ENCODE measurements around the gene CLPSL2. TPM values are rescaled to one million over a fixed set of nuclear protein-coding genes. Genes with fewer than 3 reads are reported as not detected.
A peak's percentile ranks its signal among the peaks of the same experiment; 100 is the strongest.
"Not testable (repeated sequence)": the region's sequence is repeated elsewhere in the genome, so short reads cannot be mapped to it uniquely, and the experiment has no call there.

Gene CLPSL2, protein sequence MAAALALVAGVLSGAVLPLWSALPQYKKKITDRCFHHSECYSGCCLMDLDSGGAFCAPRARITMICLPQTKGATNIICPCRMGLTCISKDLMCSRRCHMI
- total RNA-seq = not detected

DNA sequence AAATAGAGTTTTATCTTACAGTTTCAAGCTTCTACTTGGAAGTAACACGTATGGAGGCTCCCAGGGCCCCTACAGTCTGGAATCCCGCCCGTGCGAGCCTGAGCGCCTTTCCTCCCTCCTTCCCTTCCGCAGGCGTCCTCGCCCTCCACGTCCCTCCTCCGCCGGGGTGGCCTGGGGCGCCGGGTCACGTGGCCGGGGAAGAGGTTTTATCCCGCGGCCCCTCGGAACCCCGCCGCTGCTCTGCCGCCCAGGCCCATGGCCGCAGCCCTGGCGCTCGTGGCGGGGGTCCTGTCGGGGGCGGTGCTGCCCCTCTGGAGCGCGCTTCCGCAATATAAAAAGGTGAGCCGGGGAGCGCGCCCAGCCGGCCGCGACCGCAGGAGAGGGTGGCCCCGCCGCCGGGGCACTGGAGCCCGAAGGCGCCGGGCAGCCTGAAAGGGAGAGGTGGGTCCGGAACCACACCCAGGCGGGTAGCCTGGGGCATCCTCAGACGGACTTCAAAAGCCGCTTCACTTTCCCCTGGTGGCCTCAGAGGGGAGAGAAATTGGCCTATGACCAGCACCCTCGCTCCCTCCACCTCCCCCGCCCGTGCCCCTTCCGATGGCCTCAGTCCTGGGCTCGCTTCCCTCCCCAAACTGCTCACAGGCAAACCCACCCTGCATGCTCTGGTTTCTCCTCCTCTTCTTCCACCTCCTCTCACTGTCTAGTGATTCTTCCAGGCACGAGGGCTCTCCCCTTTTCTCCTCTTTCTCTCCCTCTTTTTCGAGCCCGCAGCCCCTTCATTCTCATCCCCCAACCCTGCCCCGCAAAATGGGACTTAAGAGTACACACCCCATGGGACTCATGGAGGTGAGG, at the start of gene CLPSL2:
Gene CLPSL2, plus strand, starts transcription at position 235 of the 852 bp plus-strand sequence. Its CDS starts 21 bp downstream, at position 256.
- DNase-seq (ENCODE audit: low read depth in 2 of 3, low spot score in 2 of 3) = peak in 1 of 3 donors; percentile 8

DNA sequence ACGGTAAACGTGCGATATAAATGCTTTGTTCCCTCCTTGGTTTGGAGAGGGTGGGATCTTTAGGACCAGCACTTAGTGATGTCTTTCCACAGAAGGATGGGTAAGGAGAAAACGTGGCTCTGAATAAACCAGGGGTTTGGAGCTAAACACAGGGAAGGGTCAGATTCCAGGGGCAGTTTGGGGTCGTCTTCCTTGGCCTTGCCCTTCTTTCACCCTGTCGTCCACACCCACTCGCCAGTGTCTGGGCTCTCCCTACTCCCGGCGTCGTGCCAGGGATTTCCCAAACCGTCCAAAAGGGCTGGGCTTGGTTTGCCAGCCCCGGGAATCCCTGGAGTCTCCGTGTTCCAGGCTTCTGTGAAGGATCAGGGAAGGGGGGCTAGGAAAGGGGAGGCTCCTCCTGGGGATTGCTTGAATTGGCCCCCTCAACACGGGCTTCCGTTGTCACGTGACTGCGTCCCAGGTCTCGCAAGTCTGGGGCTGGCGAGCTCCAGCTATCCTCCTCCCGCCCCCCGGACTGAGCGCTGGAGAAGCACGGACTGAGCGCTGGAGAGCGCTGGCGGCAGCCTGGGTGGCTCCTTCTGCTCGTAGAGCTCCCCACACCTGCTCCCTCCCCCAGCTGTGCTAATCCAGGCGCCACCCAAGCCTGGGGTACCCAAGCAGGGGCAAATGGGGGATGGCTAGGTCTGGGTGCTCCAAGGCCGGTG, 49.0 kb upstream of the CLPSL2 start:
- DNase-seq (ENCODE audit: low read depth in 2 of 3, low spot score in 2 of 3) = peak in 1 of 3 donors; percentile 64

DNA sequence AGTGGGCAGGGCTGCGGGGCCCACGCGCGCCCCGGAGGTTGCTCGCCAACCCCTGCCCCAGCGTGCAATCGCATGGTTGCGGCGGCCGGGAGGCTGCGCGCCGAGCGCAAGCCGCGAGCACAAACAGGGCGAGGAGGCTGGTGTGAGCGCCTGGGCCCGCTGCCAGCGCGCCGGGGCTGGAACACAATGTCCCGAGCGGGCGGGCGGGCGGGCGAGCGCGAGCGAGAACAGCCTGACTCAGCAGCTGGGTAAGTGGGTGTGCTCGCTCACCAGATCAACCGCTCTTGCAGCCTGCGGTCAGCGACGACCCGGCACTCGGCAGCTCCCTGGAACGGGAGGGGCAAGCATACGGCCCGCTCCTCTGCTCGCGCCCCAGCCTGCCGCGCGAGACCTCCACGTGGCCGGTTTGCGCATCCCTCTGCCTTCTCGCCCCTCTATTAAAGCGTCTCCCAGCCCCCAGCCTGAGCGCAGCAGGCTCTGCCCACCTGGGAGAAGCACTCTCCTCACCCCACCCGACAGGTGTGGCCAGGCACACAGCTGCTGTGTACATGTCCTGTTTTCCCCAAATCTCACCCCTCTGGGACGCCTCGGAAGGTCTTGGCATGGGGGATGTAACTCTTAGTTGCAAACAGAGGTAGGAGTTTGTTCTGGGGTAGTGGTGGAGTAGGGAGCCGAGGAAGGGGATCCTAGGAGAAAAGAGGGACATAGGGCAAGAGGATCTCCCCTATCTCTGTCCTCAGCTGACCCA, 48.3 kb upstream of the CLPSL2 start:
- peak; percentile 70 to 97 (median 96) for DNase-seq (ENCODE audit: low read depth in 2 of 3, low spot score in 2 of 3)

DNA sequence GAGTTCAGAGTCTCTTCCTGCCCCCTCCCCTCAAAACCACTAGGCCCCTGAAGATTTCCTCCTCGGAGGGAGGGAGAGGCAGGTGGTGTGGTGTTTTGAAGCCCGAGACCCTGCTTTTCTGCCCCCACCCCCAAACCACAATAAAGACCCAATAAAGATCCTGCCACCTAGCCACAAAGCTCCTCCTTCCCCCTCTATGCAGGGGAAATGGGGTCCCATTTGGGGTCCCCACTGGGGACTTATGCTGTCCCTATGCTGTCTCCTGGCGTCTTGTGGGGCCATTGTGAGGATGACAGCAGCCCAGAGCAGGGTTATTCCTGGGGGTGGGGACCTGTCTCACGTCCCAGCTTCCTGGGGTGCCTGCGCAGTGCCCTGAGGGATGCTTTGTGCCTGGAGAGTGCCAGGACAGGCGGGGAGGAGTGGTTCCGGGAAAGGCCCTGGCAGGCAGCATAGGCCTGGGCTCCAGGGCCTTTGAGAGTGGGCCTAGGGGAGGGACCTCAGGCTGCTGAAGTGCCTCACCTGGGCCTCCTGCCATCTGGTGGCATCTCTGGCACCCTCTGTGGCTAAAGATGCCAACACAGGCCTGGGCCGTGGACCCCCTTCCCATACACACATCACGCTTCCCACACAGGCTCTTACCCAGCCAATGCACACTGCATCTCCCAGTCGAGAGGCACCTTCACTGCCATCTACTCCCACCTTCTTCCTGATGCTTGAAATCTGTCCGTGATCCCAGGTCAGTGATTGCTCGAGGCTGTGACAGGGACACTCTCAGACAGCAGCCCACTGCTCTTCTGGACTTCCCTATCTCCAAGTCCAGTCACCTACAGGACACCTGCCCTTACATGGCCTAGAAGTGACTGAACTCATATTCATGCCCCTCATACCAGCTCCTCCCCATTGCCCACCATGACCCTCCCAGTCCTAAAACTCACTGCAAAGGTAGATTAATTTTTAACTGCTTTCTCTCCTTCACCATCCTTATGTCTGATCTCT, 47.4 kb upstream of the CLPSL2 start:
- DNase-seq (ENCODE audit: low read depth in 2 of 3, low spot score in 2 of 3) = peak in 2 of 3 donors; percentile 52 to 67

DNA sequence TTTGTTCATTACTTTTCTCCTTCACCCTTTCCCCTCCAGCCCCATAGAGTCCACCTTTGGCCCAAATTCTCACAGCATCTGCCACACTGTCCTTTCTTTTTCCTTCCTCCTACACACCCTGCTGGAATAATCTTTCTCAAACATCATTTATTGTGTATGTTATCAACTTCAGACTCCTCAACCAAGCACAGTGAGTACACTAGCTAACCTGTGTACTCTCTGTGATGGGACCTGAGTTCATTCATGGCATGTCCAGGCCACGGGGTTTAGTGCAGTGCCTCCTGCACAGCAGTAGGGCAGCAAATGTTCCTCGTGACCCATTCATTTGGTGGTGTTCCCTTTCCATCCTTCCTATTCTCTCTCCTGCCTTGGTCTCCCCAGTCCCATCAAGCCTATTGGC, 46.7 kb upstream of the CLPSL2 start:
- DNase-seq (ENCODE audit: low read depth in 2 of 3, low spot score in 2 of 3) = no peak

DNA sequence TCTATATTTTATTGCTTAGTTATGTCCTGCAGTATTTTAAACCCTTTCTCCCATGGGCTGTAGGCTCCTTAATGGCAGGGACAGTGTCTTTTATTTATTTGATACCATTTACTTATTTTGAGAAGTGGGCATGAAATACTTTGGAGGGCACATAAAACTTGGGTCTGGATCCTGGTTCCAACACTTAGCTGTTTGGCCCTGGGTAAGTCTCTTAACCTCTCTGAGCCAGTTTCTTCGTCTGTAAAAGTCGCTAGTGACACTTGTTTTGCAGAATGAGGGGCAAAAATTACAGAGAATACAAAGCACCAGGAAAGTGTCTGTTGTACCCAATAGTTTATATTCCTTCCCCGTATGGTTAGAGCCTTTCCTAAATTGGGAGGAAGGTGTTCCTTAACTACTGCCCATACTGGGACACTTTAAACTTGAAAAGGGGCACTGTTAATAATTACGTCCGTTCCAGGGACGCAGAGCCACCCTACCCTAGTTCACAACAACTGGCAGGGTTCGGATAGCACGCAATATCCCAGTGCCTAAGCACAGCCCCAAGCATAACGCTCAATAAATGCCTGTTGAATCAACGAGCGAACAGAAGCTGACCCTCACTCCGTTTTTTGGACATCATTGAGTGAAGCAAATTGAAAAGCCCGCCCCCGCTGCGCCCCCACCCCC, 45.5 kb upstream of the CLPSL2 start:
- no peak for DNase-seq (ENCODE audit: low read depth in 2 of 3, low spot score in 2 of 3)

DNA sequence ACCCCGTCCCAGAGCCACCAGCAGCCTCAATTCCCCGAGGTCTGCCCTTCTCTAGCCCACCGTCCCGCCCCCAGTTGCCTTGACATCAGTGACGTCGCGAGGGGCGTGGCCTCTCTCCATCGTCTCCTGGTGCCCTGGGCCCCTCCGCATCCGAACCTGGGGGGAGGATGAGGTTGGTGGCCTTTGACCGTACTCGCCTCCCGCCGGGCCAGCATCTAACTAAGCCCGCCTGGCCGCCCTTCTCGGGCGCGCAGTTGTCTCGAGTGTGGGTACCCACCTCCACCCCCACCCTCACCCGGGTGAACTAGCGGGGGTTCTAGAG, 45.0 kb upstream of the CLPSL2 start:
- peak; percentile 74 to 93 (median 90) for DNase-seq (ENCODE audit: low read depth in 2 of 3, low spot score in 2 of 3)

DNA sequence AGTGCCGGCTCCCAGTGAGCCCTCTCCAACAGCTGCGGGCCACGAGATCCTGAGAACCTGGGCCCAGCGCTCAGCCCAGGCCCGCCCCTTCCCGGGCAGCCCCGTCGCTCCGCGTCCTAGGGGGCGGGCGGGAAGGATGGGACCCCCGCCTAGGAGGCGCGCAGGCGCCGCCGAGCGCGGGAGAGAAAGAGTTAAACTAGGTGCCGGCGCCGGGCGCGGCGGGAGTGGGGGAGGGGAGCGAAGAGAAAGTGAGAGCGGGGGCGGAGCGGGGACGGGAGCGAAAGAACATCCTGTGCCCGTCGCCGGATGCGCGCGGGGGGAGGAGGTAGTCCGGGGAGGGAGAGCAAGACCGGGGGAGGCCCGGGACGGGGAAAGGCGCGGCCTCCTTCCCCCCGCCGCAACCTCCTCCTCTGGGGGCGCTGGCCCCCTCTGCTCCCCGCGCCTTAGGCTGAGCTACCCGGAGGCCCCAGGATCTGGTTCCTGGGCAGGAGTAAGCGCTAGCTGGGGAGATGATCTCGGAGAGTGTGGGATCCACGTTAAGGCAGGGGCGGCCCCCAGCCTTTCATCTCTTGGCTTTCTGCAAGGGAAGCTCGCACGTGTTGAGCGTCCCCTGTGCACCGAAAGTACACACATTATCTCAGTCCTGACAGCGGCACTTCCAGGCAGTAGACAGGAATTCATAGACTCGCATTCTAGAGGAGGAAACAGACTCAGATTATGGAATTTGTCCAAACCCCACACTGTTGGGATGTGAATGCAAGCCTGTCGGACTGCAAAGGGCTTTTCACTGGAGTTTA, 44.5 kb upstream of the CLPSL2 start:
- DNase-seq (ENCODE audit: low read depth in 2 of 3, low spot score in 2 of 3) = peak; percentile 82 to 91 (median 91)

DNA sequence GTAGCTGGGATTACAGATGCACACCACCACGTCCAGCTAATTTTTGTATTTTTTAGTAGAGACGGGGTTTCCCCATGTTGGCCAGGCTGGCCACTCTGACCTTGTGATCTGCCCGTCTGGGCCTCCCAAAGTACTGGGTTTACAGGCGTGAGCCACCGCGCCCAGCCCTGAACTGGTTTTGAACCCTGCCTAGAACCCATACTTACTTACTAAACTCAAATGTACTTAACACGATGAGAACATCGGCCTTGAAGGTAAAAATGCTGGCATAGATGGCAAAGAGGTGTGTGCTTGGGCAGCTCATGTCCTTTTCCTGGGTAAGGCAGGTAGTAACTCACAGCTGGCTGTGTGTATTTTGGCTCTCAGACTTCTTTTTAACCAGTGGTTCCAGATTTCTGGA, 42.8 kb upstream of the CLPSL2 start:
- no peak for DNase-seq (ENCODE audit: low read depth in 2 of 3, low spot score in 2 of 3)

DNA sequence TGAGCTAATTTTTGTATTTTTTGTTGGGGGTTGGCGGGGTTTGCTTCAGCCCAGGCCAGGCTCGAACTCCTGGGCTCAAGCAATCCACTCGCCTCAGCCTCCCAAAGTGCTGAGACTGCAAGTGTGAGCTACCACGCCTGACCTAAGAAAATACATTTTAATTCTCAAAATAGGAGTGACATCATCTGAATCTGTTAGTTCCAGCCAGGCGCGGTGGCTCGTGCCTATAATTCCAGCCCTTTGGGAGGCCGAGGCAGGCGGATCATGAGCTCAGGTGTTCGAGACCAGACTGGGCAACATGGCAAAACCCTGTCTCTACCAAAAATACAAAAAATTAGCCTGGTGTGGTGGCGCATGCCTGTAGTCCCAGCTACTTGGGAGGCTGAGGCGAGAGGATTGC, 42.1 kb upstream of the CLPSL2 start:
- DNase-seq (ENCODE audit: low read depth in 2 of 3, low spot score in 2 of 3) = not testable (repeated sequence)

DNA sequence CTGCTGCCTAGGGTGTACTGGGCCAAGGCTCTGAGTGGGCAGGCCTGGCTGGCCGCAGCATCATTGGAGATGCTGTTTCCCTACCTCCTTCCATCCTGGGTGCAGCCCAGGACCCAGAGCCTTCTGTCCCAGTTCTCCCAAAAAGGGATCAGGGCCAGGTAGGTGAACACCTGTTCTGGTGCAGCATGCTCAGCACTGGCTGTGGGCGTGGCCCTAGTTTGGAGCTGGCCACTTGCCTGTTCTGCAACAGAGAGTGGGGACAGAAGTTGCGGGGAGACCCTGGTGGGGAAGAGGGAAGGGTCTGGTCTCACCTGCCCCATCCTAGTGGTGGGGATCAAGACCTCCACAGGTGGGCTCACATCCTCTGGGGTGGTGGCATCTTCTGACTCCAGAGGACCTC, 40.9 kb upstream of the CLPSL2 start:
- no peak for DNase-seq (ENCODE audit: low read depth in 2 of 3, low spot score in 2 of 3)

DNA sequence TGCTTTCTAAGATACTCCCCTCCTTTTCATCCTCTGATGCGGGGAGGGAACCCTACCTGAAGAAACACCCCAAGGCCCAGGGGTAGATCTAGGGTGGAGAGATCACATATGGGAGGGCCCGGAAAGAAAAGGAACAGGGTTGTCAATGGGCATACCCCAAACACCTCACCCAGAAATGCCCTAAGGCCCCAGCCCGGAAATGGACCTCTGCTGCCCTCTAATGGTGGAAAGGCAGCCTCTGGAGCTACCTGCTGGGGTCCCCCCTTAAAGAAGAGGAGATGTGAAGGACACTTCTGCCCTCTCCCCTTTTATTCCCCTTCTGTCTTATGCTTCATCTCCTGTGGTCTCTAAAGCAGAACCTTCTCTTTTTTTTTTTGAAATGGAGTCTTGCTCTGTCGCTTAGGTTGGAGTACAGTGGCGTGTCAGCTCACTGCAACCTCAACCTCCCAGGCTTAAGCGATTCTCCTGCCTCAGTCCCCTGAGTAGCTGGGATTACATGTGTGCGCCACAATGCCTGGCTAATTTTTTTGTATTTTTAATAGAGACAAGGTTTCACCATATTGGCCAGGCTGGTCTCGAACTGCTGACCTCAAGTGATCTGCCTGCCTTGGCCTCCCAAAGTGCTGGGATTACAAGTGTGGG, 40.0 kb upstream of the CLPSL2 start:
- peak; percentile 74 to 88 (median 76) for DNase-seq (ENCODE audit: low read depth in 2 of 3, low spot score in 2 of 3)

DNA sequence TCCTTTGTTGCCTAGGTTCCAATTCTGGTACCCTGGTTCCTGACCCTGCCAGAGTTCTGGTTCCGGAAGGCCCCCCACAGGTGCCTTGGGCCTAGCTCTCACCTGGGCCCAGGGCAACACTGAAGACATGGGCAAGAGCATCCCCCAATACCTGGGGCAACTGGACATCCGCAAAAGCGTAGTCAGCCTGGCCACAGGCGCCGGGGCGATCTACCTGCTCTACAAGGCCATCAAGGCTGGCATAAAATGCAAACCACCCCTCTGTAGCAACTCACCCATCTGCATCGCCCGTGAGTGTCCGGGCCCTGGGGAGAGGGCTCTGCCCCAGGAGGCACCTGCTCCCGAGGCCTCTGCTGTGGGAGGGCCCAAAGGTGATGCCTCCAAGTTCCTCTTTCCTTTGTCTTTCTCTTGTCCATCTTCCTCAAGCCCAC, 39.4 kb upstream of the CLPSL2 start, which contains the start of gene ARMC12:
Gene ARMC12, plus strand, starts transcription at position 51 of the 431 bp plus-strand sequence. Its CDS starts 77 bp downstream, at position 128.
- no peak for DNase-seq (ENCODE audit: low read depth in 2 of 3, low spot score in 2 of 3)

DNA sequence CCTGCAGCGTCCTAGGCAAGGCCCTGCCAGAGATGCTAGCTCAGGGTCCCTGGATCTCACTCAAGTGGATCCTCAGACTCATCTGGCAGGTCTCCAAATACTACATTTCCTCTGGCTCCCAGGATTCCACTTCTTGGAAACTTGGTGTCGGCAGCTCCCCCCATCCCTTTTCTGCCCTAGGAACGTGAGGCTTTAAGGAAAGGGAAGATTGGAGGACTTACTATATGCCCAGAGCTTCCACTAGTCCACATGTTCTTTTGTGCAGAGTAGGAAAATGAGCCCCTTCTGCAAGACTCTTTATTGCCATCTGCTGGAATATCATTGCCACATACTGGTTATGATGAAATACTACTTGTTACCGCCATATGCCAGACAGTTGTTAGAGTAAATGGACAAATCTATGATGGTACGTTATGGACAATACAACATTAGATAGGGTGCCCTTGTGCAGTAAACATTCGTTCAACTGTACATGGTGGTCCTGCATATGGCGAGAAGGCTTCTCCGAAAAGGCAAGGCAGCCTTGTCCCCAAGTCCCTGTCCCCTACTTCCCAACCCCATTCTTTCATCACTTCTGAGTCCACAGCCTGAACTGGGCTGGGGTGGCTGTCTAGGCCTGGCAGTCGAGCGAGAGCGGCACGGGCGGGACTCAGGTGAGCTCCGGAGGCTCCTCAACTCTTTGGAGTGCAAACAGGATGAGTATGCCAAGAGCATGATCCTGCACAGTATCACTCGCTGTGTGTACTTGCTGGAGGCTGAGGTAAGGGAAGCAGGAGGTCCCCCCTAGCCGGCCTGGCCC, 38.8 kb upstream of the CLPSL2 start:
- DNase-seq (ENCODE audit: low read depth in 2 of 3, low spot score in 2 of 3) = peak in 2 of 3 donors; percentile 61 to 85

DNA sequence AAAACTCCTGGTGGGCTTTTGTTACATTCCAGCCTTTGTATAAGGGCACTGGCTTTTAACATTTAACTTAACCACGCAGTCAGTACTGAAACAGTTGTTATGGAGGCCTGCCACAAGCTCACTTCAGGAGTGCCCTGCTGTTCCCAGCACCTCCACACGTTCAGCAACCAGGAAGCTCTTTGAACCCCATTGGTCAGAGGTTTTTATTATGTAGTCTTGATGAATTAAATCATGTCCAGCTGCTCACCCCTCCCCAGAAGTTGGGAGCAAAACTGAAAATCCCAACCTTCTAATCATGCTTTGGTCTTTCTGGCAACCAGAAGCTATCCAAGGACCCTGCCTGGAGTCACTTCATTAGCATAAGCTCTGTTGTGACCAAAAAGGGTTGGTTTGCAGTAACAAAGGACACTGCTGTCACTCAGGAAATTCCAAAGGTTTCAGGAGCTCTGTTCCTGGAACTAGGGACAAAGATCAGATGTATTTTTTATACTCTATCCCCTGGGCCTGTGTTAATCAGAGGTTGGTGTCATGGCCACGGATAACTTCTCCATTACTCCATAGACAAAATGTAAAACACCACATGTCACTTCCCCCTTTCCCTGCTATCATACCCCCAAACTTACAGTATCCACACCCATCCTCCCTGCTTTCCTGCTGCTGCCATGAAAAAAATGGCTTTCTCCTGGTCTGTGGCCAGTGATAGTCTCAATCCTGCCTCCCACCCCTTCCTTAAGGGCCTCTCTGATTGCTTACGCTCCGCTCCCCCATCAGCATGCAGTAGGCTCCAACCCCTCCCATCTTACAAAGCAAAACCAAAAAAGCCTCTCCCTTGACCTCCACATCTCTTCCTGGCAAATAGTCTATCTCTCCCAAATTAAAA, 36.5 kb upstream of the CLPSL2 start:
- no peak for DNase-seq (ENCODE audit: low read depth in 2 of 3, low spot score in 2 of 3)

DNA sequence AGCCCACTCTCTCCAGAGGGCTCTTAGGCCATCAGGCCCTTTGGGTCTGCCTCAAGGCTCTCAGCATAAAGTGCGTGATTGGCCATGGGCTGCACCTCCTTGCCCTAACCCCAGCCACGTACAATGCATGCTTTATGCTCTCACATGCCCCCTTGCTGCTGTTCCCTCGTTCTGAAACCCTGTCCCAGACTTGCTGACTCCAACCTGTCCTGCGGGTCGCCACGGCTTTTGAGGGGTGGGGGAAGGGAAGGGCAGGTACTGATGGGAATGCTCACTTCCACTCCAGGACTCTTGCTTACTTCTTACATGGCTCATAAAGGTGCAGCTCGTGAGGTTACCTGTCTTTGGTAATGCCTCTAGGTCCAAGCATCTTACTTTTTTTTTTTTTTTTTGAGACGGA, 33.6 kb upstream of the CLPSL2 start:
- DNase-seq (ENCODE audit: low read depth in 2 of 3, low spot score in 2 of 3) = no peak

All from hematopoietic multipotent progenitor cell (in vitro differentiated cells).